ENCODE data around the gene COL15A1. TPM values are rescaled to one million over a fixed set of nuclear protein-coding genes. Genes with fewer than 3 reads are reported as not detected.

The COL15A1 gene
- total RNA-seq, 6 experiments from 2014 or later: 0.20 to 0.50 (median 0.32) TPM

- no peak for DNase-seq
- H3K4me1 Mint-ChIP-seq (ENCODE audit: low read depth): 0 out of 2 replicates have a peak, but pooled peaks cover 4% of the 10 kb centered on the region
- TF ChIP-seq CTCF (IDR thresholded peaks at IDR 0.05): no peak
- peaks cover 6% of the 10 kb centered on the region for H3K27me3 Mint-ChIP-seq (ENCODE audit: insufficient read depth)
- H3K27ac Mint-ChIP-seq: no peak overlapping the region
- H3K4me3 Mint-ChIP-seq: no peak overlapping the region
- H3K9me3 Mint-ChIP-seq: no peaks in the 10 kb centered on the region
- H3K36me3 Mint-ChIP-seq (ENCODE audit: low read depth): no peaks in the 10 kb centered on the region
These were observed 28.1 kb upstream of the COL15A1 start for GRCh38 chr9:98915599-98915998.

GRCh38 chr9:98916660-98917059, 27.0 kb upstream of the COL15A1 start:
- Mint-ChIP-seq H3K27me3 (ENCODE audit: insufficient read depth) (peaks cover 6% of the 10 kb centered on the region), H3K4me1 (ENCODE audit: low read depth) (0 out of 2 replicates have a peak, but pooled peaks cover 4% of the 10 kb centered on the region), H3K4me3 (no peak overlapping the region), H3K27ac (no peak overlapping the region), H3K36me3 (ENCODE audit: low read depth) (no peaks in the 10 kb centered on the region), H3K9me3 (no peaks in the 10 kb centered on the region)
- DNase-seq: no peak
- TF ChIP-seq CTCF (IDR thresholded peaks at IDR 0.05): no peak

- peaks cover 7% of the 10 kb centered on the region for H3K4me1 Mint-ChIP-seq (ENCODE audit: low read depth)
- H3K27me3 Mint-ChIP-seq (ENCODE audit: insufficient read depth): peaks cover 4% of the 10 kb centered on the region; the same call in 1 of the 2 replicates
- no peak for DNase-seq
- no peak overlapping the region for H3K4me3 Mint-ChIP-seq
- H3K36me3 Mint-ChIP-seq (ENCODE audit: low read depth): no peaks in the 10 kb centered on the region
- no peaks in the 10 kb centered on the region for H3K9me3 Mint-ChIP-seq
- no peak for TF ChIP-seq CTCF (IDR thresholded peaks at IDR 0.05)
- no peak overlapping the region for H3K27ac Mint-ChIP-seq
These were observed 25.8 kb upstream of the COL15A1 start for GRCh38 chr9:98917746-98918487.

- Mint-ChIP-seq H3K36me3 (ENCODE audit: low read depth) (no peaks in the 10 kb centered on the region), H3K4me3 (no peak overlapping the region), H3K4me1 (ENCODE audit: low read depth) (peaks cover 17% of the 10 kb centered on the region), H3K9me3 (no peaks in the 10 kb centered on the region), H3K27ac (no peak overlapping the region), H3K27me3 (ENCODE audit: insufficient read depth) (peaks cover 8% of the 10 kb centered on the region)
- TF ChIP-seq CTCF (IDR thresholded peaks at IDR 0.05): no peak
- no peak for DNase-seq
These were observed 22.0 kb upstream of the COL15A1 start for GRCh38 chr9:98921732-98922131.

GRCh38 chr9:98922721-98923435, 20.8 kb upstream of the COL15A1 start:
- Mint-ChIP-seq H3K27ac (no peak overlapping the region), H3K4me1 (ENCODE audit: low read depth) (peaks cover 15% of the 10 kb centered on the region), H3K9me3 (no peaks in the 10 kb centered on the region), H3K4me3 (no peak overlapping the region), H3K27me3 (ENCODE audit: insufficient read depth) (peaks cover 6% of the 10 kb centered on the region), H3K36me3 (ENCODE audit: low read depth) (no peaks in the 10 kb centered on the region)
- TF ChIP-seq CTCF (IDR thresholded peaks at IDR 0.05): no peak
- DNase-seq: no peak
